Stimulated activated CD4-positive, alpha-beta T cell treated with anti-CD3 and anti-CD28 coated beads, Interleukin-2, amount 100 ng/mL, for 4 hours (primary cell): Measurements from ENCODE around the gene MACROH2A1.
"Not testable (repeated sequence)": the region's sequence is repeated elsewhere in the genome, so short reads cannot be mapped to it uniquely, and the experiment has no call there.

Experiments used
- DNase-seq: peaks from one replicate; pipeline ENCODE4 v3.0.0-alpha.2; 2020; ENCODE audit warnings: low read depth

The MACROH2A1 gene

GRCh38 chr5:135377751-135378680 lies 21.0 kb downstream of the MACROH2A1 start:
- no peak for DNase-seq

GRCh38 chr5:135376961-135377624 lies 21.9 kb downstream of the MACROH2A1 start:
- no peak for DNase-seq

GRCh38 chr5:135375040-135375793 lies 23.8 kb downstream of the MACROH2A1 start:
- DNase-seq = no peak

- no peak for DNase-seq
Observed at GRCh38 chr5:135373736-135374515, 25.1 kb downstream of the MACROH2A1 start.

- no peak for DNase-seq
Observed at GRCh38 chr5:135372654-135373381, 26.2 kb downstream of the MACROH2A1 start.

GRCh38 chr5:135371622-135372232 lies 27.3 kb downstream of the MACROH2A1 start:
- DNase-seq = no peak

GRCh38 chr5:135369952-135370351 lies 29.1 kb downstream of the MACROH2A1 start:
- DNase-seq = no peak

GRCh38 chr5:135367554-135367953 lies 31.5 kb downstream of the MACROH2A1 start:
- DNase-seq = no peak

- DNase-seq = no peak
Observed at GRCh38 chr5:135367076-135367475, 32.0 kb downstream of the MACROH2A1 start.

GRCh38 chr5:135365281-135365680 lies 33.8 kb downstream of the MACROH2A1 start:
- no peak for DNase-seq

GRCh38 chr5:135364421-135365262 lies 34.4 kb downstream of the MACROH2A1 start:
- DNase-seq = no peak

GRCh38 chr5:135363342-135363741 lies 35.7 kb downstream of the MACROH2A1 start:
- DNase-seq = not testable (repeated sequence)

GRCh38 chr5:135362102-135362501 lies 36.9 kb downstream of the MACROH2A1 start:
- DNase-seq = no peak

GRCh38 chr5:135360278-135361274 lies 38.5 kb downstream of the MACROH2A1 start:
- no peak for DNase-seq

- DNase-seq = no peak
Observed at GRCh38 chr5:135359374-135360165, 39.5 kb downstream of the MACROH2A1 start.

- DNase-seq = no peak
Observed at GRCh38 chr5:135357685-135358084, 41.3 kb downstream of the MACROH2A1 start.

GRCh38 chr5:135356522-135357318 lies 42.3 kb downstream of the MACROH2A1 start:
- no peak for DNase-seq
